WTC11 (cell line): Measurements from ENCODE around the gene ABCC3. TPM values are rescaled to one million over a fixed set of nuclear protein-coding genes. Genes with fewer than 3 reads are reported as not detected.

Experiments used
- ATAC-seq: fragments of 200-7000 bp; cut with Tn5 transposase; 2 replicates; pipeline ENCODE4 v1.10.0; 2021; ENCODE audit warnings: mild to moderate bottlenecking, moderate library complexity
- CTCF ChIA-PET: fragments of 300-600 bp; sonication (Branson Sonifier 250); formaldehyde crosslinking; loops from one replicate; lab custom pipeline; 2021; ENCODE audit warnings: antibody characterized with exemption; lab: Charles Lee
- POLR2A ChIA-PET: fragments of 350-600 bp; sonication (Branson Sonifier 250); formaldehyde crosslinking; loops from one replicate; lab custom pipeline; 2021; ENCODE audit warnings: antibody characterized with exemption; lab: Charles Lee
- DNase-seq: peaks from one replicate; pipeline ENCODE4 v3.0.0; 2021; ENCODE audit warnings: low spot score
- H3K27ac Mint-ChIP-seq: 2 replicates; pipeline ENCODE4 v1.8.0; 2021; ENCODE audit warnings: mixed read lengths
- H3K27me3 Mint-ChIP-seq: 2 replicates; pipeline ENCODE4 v1.8.0; 2021; ENCODE audit warnings: low read depth, mild to moderate bottlenecking, moderate library complexity, mixed read lengths
- H3K36me3 Mint-ChIP-seq: 2 replicates; pipeline ENCODE4 v1.8.0; 2021; ENCODE audit warnings: mixed read lengths
- H3K4me1 Mint-ChIP-seq: 2 replicates; pipeline ENCODE4 v1.8.0; 2022; ENCODE audit warnings: mixed read lengths
- H3K4me3 Mint-ChIP-seq: 2 replicates; pipeline ENCODE4 v1.8.0; 2021; ENCODE audit warnings: mild to moderate bottlenecking, moderate library complexity, mixed read lengths
- H3K9me3 Mint-ChIP-seq: 2 replicates; pipeline ENCODE4 v1.8.0; 2021; ENCODE audit warnings: mixed read lengths
- ARID4B ChIP-seq: sonication (generic); formaldehyde crosslinking; IDR thresholded peaks from 2 replicates; pipeline ENCODE4 v1.8.0; 2023; ENCODE audit warnings: missing genetic modification reagents, mild to moderate bottlenecking, borderline replicate concordance
- CTCF ChIP-seq: fragments of 200-600 bp; IDR thresholded peaks from 2 replicates; pipeline ENCODE4 v1.8.0; 2022; ENCODE audit warnings: antibody characterized with exemption
- IRF2 ChIP-seq: sonication (generic); formaldehyde crosslinking; IDR thresholded peaks from 2 replicates; pipeline ENCODE4 v1.8.0; 2022; ENCODE audit warnings: low read depth, missing genetic modification reagents, borderline replicate concordance
- NFATC4 ChIP-seq: fragments of 250-450 bp; sonication (Bioruptor Pico); IDR thresholded peaks from 2 replicates; pipeline ENCODE4 v1.9.0; 2021; ENCODE audit warnings: mild to moderate bottlenecking
- NR1H2 ChIP-seq: sonication (generic); formaldehyde crosslinking; IDR thresholded peaks from 2 replicates; pipeline ENCODE4 v1.9.0; 2021; ENCODE audit warnings: mild to moderate bottlenecking, moderate library complexity, missing genetic modification reagents
- NR3C1 ChIP-seq: sonication (generic); formaldehyde crosslinking; conservative IDR thresholded peaks from 2 replicates; pipeline ENCODE4 v1.8.1; 2023; ENCODE audit warnings: low read depth, mild to moderate bottlenecking, missing genetic modification reagents
- PREB ChIP-seq: sonication (generic); formaldehyde crosslinking; IDR thresholded peaks from 2 replicates; pipeline ENCODE4 v1.8.1; 2022; ENCODE audit warnings: mild to moderate bottlenecking, missing genetic modification reagents, moderate library complexity, borderline replicate concordance
- SP1 ChIP-seq: sonication (generic); formaldehyde crosslinking; conservative IDR thresholded peaks from 2 replicates; pipeline ENCODE4 v1.8.1; 2022; ENCODE audit warnings: missing genetic modification reagents
- TEAD1 ChIP-seq: sonication (generic); formaldehyde crosslinking; IDR thresholded peaks from 2 replicates; pipeline ENCODE4 v1.8.0; 2022; ENCODE audit warnings: mild to moderate bottlenecking, missing genetic modification reagents
- ZMAT4 ChIP-seq: fragments of 250-450 bp; sonication (Bioruptor Pico); IDR thresholded peaks from 2 replicates; pipeline ENCODE4 v1.9.0; 2021; ENCODE audit warnings: mild to moderate bottlenecking
- ZNF121 ChIP-seq: sonication (generic); formaldehyde crosslinking; IDR thresholded peaks from 2 replicates; pipeline ENCODE4 v1.8.0; 2023; ENCODE audit warnings: missing genetic modification reagents
- ZNF512 ChIP-seq: sonication (generic); formaldehyde crosslinking; IDR thresholded peaks from 2 replicates; pipeline ENCODE4 v1.8.1; 2022; ENCODE audit warnings: missing genetic modification reagents, borderline replicate concordance
- ZNF671 ChIP-seq: fragments of 250-450 bp; sonication (Bioruptor Pico); IDR thresholded peaks from 2 replicates; pipeline ENCODE4 v1.8.0; 2021; ENCODE audit warnings: mild to moderate bottlenecking
- total RNA-seq: library from RNA; stranded (reverse); gene quantifications from 3 replicates; pipeline ENCODE4 v1.2.3, GENCODE V29; 2021

ABCC3 gene
- total RNA-seq, 1 experiment from 2014 or later, result 0.92 TPM

GRCh38 chr17:50649042-50649908 is 14.6 kb downstream of the ABCC3 start:
- H3K4me1 Mint-ChIP-seq, result no peaks in the 10 kb centered on the region
- DNase-seq (no peak), ATAC-seq (no peak)
- H3K27ac Mint-ChIP-seq, result no peak overlapping the region; the same call in 1 of the 2 replicates
- H3K27me3 Mint-ChIP-seq, result peaks cover 3% of the 10 kb centered on the region; the same call in 1 of the 2 replicates
- CTCF ChIA-PET, result interaction anchor here (0.9 to 1.3 kb wide), 3 partner anchors 19 to 46 kb away, joined by 3 to 5 read pairs (median 3); no protein-coding TSS in a partner anchor
- 0 out of 2 replicates have a peak, but pooled peaks cover 3% of the 10 kb centered on the region for H3K9me3 Mint-ChIP-seq
- no peak overlapping the region for H3K4me3 Mint-ChIP-seq
- TF ChIP-seq ZNF512 (CRISPR knock-in tag), result 0 out of 2 replicates have a peak, but pooled peaks have one; percentile 32
- no peak for TF ChIP-seq PREB (CRISPR knock-in tag)
- no peaks in the 10 kb centered on the region for H3K36me3 Mint-ChIP-seq
- POLR2A ChIA-PET, result no interaction called here

GRCh38 chr17:50651661-50652060 is 17.0 kb downstream of the ABCC3 start:
- peaks cover 3% of the 10 kb centered on the region; the same call in 1 of the 2 replicates for H3K27me3 Mint-ChIP-seq
- 0 out of 2 replicates have a peak, but pooled peaks cover 3% of the 10 kb centered on the region for H3K9me3 Mint-ChIP-seq
- no peaks in the 10 kb centered on the region for H3K36me3 Mint-ChIP-seq
- no peak overlapping the region for H3K27ac Mint-ChIP-seq
- ChIA-PET POLR2A (no interaction called here), CTCF (interaction anchor here (0.8 to 2.0 kb wide), 3 partner anchors 10 to 172 kb away, joined by 3 to 6 read pairs (median 4); no protein-coding TSS in a partner anchor)
- TF ChIP-seq SP1, result no peak
- TF ChIP-seq CTCF, result no peak
- TF ChIP-seq TEAD1 (CRISPR knock-in tag), result no peak
- no peak for TF ChIP-seq ZNF671 (CRISPR knock-in tag)
- TF ChIP-seq NR3C1 (CRISPR knock-in tag), result no peak
- TF ChIP-seq IRF2, result no peak
- no peak for TF ChIP-seq ZMAT4 (CRISPR knock-in tag)
- TF ChIP-seq ZNF121 (CRISPR knock-in tag), result no peak
- TF ChIP-seq NFATC4 (CRISPR knock-in tag), result no peak
- TF ChIP-seq NR1H2, result no peak
- no peak for TF ChIP-seq ARID4B (CRISPR knock-in tag)
- H3K4me1 Mint-ChIP-seq, result no peaks in the 10 kb centered on the region
- no peak overlapping the region for H3K4me3 Mint-ChIP-seq
- ATAC-seq (no peak), DNase-seq (no peak)
